Measurements from ENCODE around the gene STUM.

STUM gene

GRCh38 chr1:226656601-226657277 lies 108.2 kb downstream of the STUM start:
- DNase-seq, result no peak

DNA sequence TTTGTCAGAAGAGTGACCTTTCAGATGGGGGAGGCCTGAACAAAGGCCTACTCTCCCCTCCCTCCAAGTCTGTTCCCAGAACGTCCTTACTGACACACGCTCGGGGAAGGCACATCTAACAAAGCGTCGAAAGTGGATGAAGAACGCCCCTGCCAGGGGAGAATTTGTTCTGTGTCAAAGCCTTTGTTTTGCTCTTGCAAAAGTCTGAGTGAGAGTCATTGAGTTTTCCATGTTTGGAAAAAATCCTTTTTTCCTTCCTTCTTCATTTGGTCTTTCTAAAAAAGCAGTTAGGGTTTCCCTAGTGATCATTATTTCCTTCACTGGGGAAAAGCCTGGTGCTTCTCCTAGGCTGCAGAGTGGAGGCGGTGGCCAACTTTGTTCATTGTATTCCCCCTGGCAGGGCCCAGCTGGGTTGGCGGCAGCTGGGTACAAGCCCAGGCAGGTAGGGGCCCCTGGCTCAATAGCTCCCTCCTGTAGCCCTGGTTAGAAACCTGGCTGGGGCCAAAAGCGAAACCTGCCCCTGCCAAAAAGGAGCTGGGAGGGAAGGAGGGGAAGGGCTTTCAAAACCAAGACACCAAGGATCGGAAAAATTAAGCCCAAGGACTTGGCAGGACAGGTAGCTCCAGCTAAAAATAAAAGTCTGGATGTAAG lies 109.5 kb downstream of the STUM start:
- DNase-seq, result no peak

DNA sequence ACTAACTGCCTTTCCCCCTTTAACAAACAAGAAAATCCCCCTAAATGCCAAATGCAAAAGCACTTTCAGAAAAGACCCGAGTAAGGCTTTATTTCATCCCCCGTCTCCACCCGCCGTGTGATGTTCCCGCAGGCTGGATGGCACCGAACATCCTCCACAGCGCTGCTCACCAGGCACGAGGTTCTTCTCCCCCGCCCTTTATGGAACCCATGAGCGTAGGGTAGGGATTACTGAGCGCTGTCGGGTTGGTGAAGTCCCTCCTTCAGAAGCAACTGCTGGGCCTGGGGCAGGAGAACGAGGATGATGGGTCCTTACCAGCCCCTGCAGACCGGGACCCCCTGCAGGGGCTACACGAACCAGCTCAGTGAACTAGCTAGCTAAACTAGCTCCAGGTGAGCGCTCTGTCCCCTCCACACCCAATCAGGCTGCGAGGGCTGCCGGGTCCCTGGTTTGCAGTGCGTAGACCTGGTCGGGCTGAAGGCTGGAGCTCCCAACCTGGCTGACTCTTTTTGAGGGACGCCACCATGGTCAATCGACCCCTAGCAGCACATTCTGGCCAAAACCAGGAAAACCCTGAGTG lies 110.1 kb downstream of the STUM start:
- DNase-seq, result no peak

All from bone marrow (tissue), 2 donors.